SJSA1 (cell line): Measurements from ENCODE around the gene DCD. TPM values are rescaled to one million over a fixed set of nuclear protein-coding genes. Genes with fewer than 3 reads are reported as not detected.

Experiments
- DNase-seq, 2 experiments: peaks; one replicate each; pipeline ENCODE4 v3.0.0-alpha.2; 2015 to 2020; ENCODE audit warnings: low spot score in 2 of 2, low read depth in 1 of 2
- H3K27ac ChIP-seq: fragments of 250-450 bp; sonication (Bioruptor Pico); 2 replicates; pipeline ENCODE4 v1.5.1; 2020; ENCODE audit warnings: mild to moderate bottlenecking, moderate library complexity
- H3K27me3 ChIP-seq: fragments of 250-450 bp; sonication (Bioruptor Pico); replicated peaks from 2 replicates; pipeline ENCODE4 v1.5.1; 2020; ENCODE audit warnings: mild to moderate bottlenecking, moderate library complexity
- H3K36me3 ChIP-seq: fragments of 250-450 bp; sonication (Bioruptor Pico); 2 replicates; pipeline ENCODE4 v1.5.1; 2020; ENCODE audit warnings: mild to moderate bottlenecking
- H3K4me1 ChIP-seq: fragments of 250-450 bp; sonication (Bioruptor Pico); replicated peaks from 2 replicates; pipeline ENCODE4 v1.6.1; 2021; ENCODE audit warnings: mild to moderate bottlenecking
- H3K4me3 ChIP-seq: fragments of 250-450 bp; sonication (Bioruptor Pico); 2 replicates; pipeline ENCODE4 v1.5.1; 2020; ENCODE audit warnings: mild to moderate bottlenecking
- H3K9me3 ChIP-seq: fragments of 250-450 bp; sonication (Bioruptor Pico); replicated peaks from 2 replicates; pipeline ENCODE4 v1.5.1; 2020; ENCODE audit warnings: mild to moderate bottlenecking
- total RNA-seq: library from RNA; depleted of rRNA; stranded (reverse); fragments of >200 nt; shearing (Covaris generic); gene quantifications from 2 replicates; pipeline ENCODE4 v1.2.3, GENCODE V29; 2014; rRNA removed

DCD gene, protein sequence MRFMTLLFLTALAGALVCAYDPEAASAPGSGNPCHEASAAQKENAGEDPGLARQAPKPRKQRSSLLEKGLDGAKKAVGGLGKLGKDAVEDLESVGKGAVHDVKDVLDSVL
- total RNA-seq: not detected in 2 replicates

- no peaks in the 10 kb centered on the region for H3K9me3 ChIP-seq
- H3K36me3 ChIP-seq: no peaks in the 10 kb centered on the region
- H3K27me3 ChIP-seq: peaks cover 4% of the 10 kb centered on the region; the same call in 1 of the 2 replicates
- no peaks in the 10 kb centered on the region for H3K4me1 ChIP-seq
- no peak within 1 kb of the TSS for H3K4me3 ChIP-seq
- no peak within 1 kb of the TSS for H3K27ac ChIP-seq
- DNase-seq: no peak
These were observed at the start of gene DCD for GRCh38 chr12:54648265-54648664. TSS of gene DCD (minus strand) at chr12:54648365. CDS start at chr12:54648303, 62 bp downstream.

- Histone ChIP-seq H3K27ac (no peak overlapping the region), H3K4me3 (no peak overlapping the region), H3K9me3 (no peaks in the 10 kb centered on the region), H3K4me1 (no peaks in the 10 kb centered on the region), H3K36me3 (no peaks in the 10 kb centered on the region), H3K27me3 (no peaks in the 10 kb centered on the region; the same call in 1 of the 2 replicates)
- DNase-seq: no peak
These were observed 49.7 kb upstream of the DCD start for GRCh38 chr12:54697851-54698250.

GRCh38 chr12:54692353-54692752 lies 44.2 kb upstream of the DCD start:
- H3K36me3 ChIP-seq: no peaks in the 10 kb centered on the region
- no peaks in the 10 kb centered on the region for H3K4me1 ChIP-seq
- H3K4me3 ChIP-seq: no peak overlapping the region
- no peaks in the 10 kb centered on the region for H3K9me3 ChIP-seq
- DNase-seq: no peak
- peaks cover 3% of the 10 kb centered on the region; the same call in 1 of the 2 replicates for H3K27me3 ChIP-seq
- no peak overlapping the region for H3K27ac ChIP-seq

DNA sequence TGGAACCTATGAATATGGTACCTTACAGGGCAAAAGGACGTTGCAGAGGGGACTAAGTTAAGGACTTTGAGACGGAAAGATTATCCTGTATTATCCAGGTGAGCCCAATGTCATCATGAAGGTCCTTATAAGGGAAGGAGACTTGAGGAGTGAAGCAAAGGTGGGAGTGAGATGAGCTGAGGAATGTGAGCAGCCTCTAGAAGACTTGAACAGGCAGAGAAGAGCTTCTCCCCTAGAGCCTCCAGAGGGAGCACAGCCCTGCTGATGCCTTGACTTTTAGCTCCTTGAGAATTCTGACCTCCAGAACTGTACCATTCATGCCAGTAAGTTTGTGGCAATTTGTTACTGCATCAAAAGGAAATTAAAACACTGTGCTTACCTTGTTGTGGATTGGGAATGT lies 41.8 kb upstream of the DCD start:
- Histone ChIP-seq H3K27ac (no peak overlapping the region), H3K9me3 (no peaks in the 10 kb centered on the region), H3K36me3 (no peaks in the 10 kb centered on the region), H3K27me3 (peaks cover 3% of the 10 kb centered on the region; the same call in 1 of the 2 replicates), H3K4me1 (no peaks in the 10 kb centered on the region), H3K4me3 (no peak overlapping the region)
- DNase-seq: no peak

DNA sequence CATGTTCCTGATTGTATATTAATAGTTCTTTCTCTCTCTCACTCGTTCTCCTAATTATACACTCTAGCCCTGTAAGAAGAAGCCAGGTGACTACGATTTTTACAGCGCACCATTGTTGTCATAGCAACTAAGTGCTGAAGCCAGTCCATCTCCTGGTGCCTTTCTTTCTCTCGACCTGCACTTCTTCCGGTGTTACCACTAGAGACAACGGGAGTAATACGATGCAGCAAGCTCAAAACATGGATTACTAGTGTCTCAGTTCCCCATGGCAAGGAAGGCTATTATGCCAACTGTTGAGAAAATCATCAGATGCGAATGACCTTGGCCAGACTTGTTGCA lies 40.8 kb upstream of the DCD start:
- Histone ChIP-seq H3K4me1 (no peaks in the 10 kb centered on the region), H3K9me3 (no peaks in the 10 kb centered on the region), H3K36me3 (no peaks in the 10 kb centered on the region), H3K4me3 (no peak overlapping the region), H3K27me3 (peaks cover 3% of the 10 kb centered on the region; the same call in 1 of the 2 replicates), H3K27ac (no peak overlapping the region)
- no peak for DNase-seq

- H3K9me3 ChIP-seq: no peaks in the 10 kb centered on the region
- H3K27ac ChIP-seq: no peak overlapping the region
- no peak for DNase-seq
- H3K4me3 ChIP-seq: no peak overlapping the region
- no peaks in the 10 kb centered on the region for H3K4me1 ChIP-seq
- H3K36me3 ChIP-seq: no peaks in the 10 kb centered on the region
- 0 out of 2 replicates have a peak, but pooled peaks cover 3% of the 10 kb centered on the region for H3K27me3 ChIP-seq
These were observed 40.3 kb upstream of the DCD start for GRCh38 chr12:54688309-54689033.

- Histone ChIP-seq H3K4me1 (no peaks in the 10 kb centered on the region), H3K4me3 (no peak overlapping the region), H3K36me3 (no peaks in the 10 kb centered on the region), H3K9me3 (no peaks in the 10 kb centered on the region), H3K27me3 (peaks cover 7% of the 10 kb centered on the region; the same call in 1 of the 2 replicates), H3K27ac (no peak overlapping the region)
- DNase-seq: no peak
These were observed 36.8 kb upstream of the DCD start for GRCh38 chr12:54684636-54685630.

DNA sequence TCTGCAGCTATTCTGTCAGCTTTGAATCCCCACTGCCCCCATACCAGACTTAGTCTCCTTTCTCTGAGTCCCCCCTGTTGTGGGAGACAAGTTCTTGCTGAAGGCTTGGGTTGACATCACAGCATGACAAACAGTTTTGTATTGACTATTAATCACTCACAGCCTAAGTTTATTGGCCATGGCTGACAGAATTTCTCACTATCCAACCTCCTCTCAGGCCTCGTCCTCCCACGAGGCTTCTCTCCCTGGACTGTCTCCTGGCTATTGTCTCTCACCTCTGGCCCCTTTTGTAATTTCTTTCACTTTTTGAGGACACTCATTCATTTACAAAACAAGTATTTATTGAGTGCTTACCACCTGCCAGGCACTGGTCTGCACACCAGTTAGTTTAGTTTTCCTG lies 35.2 kb upstream of the DCD start:
- H3K36me3 ChIP-seq: no peaks in the 10 kb centered on the region
- H3K27ac ChIP-seq: no peak overlapping the region
- H3K4me1 ChIP-seq: no peaks in the 10 kb centered on the region
- peaks cover 7% of the 10 kb centered on the region; the same call in 1 of the 2 replicates for H3K27me3 ChIP-seq
- H3K9me3 ChIP-seq: no peaks in the 10 kb centered on the region
- no peak overlapping the region for H3K4me3 ChIP-seq
- no peak for DNase-seq

DNA sequence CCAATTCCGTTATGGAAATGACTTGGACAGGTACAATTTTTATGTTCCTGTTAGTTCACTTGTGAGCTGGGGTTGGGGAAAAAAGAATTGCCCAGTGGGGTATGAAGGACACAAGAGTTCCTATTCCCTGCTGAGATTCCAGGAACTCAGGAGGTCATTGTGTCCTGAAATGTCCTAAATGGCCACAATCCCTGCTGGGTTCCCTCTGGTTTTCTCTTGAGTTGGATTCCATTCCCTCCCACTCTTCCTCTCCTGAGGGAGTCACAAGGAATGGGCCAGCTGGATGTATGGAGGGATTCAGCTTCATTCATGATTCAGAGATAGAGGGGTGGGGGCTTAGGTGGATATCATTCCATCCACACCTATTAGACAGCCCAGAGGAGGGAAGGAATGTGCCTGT lies 34.5 kb upstream of the DCD start:
- Histone ChIP-seq H3K27me3 (peaks cover 7% of the 10 kb centered on the region; the same call in 1 of the 2 replicates), H3K27ac (no peak overlapping the region), H3K9me3 (no peaks in the 10 kb centered on the region), H3K36me3 (no peaks in the 10 kb centered on the region), H3K4me1 (no peaks in the 10 kb centered on the region), H3K4me3 (no peak overlapping the region)
- DNase-seq: no peak

DNA sequence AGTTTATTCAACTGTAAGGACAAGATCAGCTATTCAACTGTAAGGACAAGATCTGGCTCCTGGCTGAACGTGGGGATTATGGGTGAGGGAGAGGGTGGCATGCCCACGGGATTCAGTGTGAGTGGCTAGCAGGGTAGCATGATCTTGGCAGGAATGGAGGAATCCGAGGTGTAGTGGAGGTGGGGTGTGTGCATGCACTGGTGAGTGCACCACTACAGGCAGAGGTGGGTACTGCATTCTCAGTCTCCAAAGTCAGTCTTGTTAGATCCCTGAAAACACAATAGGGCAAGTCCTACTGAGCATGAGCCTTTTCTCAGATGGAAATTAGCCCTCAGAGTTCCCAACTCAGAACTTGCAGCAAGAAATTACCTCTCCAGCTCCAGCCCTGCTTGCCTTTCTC lies 32.2 kb upstream of the DCD start:
- Histone ChIP-seq H3K4me3 (no peak overlapping the region), H3K4me1 (no peaks in the 10 kb centered on the region), H3K27me3 (peaks cover 7% of the 10 kb centered on the region; the same call in 1 of the 2 replicates), H3K27ac (no peak overlapping the region), H3K36me3 (no peaks in the 10 kb centered on the region), H3K9me3 (no peaks in the 10 kb centered on the region)
- DNase-seq: no peak

- Histone ChIP-seq H3K27me3 (peaks cover 7% of the 10 kb centered on the region; the same call in 1 of the 2 replicates), H3K36me3 (no peaks in the 10 kb centered on the region), H3K9me3 (no peaks in the 10 kb centered on the region), H3K27ac (no peak overlapping the region), H3K4me1 (no peaks in the 10 kb centered on the region), H3K4me3 (no peak overlapping the region)
- no peak for DNase-seq
These were observed 30.0 kb upstream of the DCD start for GRCh38 chr12:54678131-54678530.

GRCh38 chr12:54667945-54668344 lies 19.8 kb upstream of the DCD start:
- H3K27ac ChIP-seq: no peak overlapping the region
- no peaks in the 10 kb centered on the region for H3K27me3 ChIP-seq
- H3K36me3 ChIP-seq: no peaks in the 10 kb centered on the region
- DNase-seq: no peak
- no peaks in the 10 kb centered on the region for H3K4me1 ChIP-seq
- no peaks in the 10 kb centered on the region for H3K9me3 ChIP-seq
- no peak overlapping the region for H3K4me3 ChIP-seq

GRCh38 chr12:54666008-54666407 lies 17.8 kb upstream of the DCD start:
- Histone ChIP-seq H3K27me3 (no peaks in the 10 kb centered on the region), H3K36me3 (no peaks in the 10 kb centered on the region), H3K9me3 (no peaks in the 10 kb centered on the region), H3K27ac (no peak overlapping the region), H3K4me3 (no peak overlapping the region), H3K4me1 (no peaks in the 10 kb centered on the region)
- DNase-seq: no peak
